ENCODE data around the gene SPRR1A. TPM values are rescaled to one million over a fixed set of nuclear protein-coding genes. Genes with fewer than 3 reads are reported as not detected.

The SPRR1A gene
- total and polyA plus RNA-seq, 2 of the 4 experiments (the other 2 are of a cell fraction) = not detected

- Histone ChIP-seq H3K56ac (ENCODE audit: extremely low read depth, insufficient read depth, low read length) (no peak overlapping the region), H3K27ac (ENCODE audit: insufficient read depth, low read length) (no peak overlapping the region), H3K4me3 (ENCODE audit: insufficient read depth, low read depth, low read length) (no peak overlapping the region)
Measured at GRCh38 chr1:152977614-152978013, 6.3 kb upstream of the SPRR1A start.

More at GRCh38 chr1:152977614-152978013, 6.3 kb upstream of the SPRR1A start:
- H2BK120ac ChIP-seq (ENCODE audit: low read depth, low read length) = no peak overlapping the region
- TF ChIP-seq NFE2L2 (IDR thresholded peaks at IDR 0.05; ENCODE audit: low read depth, low read length) = no peak
- no peak overlapping the region for H2AFZ ChIP-seq (replicated peaks; ENCODE audit: low read length, poor library complexity)
- DNase-seq (no peak), ATAC-seq (ENCODE audit: low read depth) (no peak)
- no peaks in the 10 kb centered on the region for H3K9me1 ChIP-seq (ENCODE audit: insufficient read depth, low read length)
- no peaks in the 10 kb centered on the region for H3K4me1 ChIP-seq (ENCODE audit: control insufficient read depth, insufficient read depth, low read length)
- H2BK15ac ChIP-seq (ENCODE audit: low read depth, low read length) = no peak overlapping the region
- ChIA-PET POLR2A (ENCODE audit: unreplicated experiment) (no interaction called here), CTCF (no interaction called here)
- no peaks in the 10 kb centered on the region for H3K36me3 ChIP-seq (ENCODE audit: control insufficient read depth, insufficient read depth, low read length)
- no TSS peak for BruUV-seq (replicated peaks)
- no peak overlapping the region for H3K9ac ChIP-seq (ENCODE audit: low read depth, low read length)
- in situ Hi-C loops (cut with MboI; ENCODE audit: low sequenced_read_pairs) = no loop called here
- H3K4ac ChIP-seq (ENCODE audit: low read depth, low read length) = no peak overlapping the region
- dilution Hi-C loops (cut with HindIII; ENCODE audit: low sequenced_read_pairs, unreplicated experiment) = no loop called here
- H2AK9ac ChIP-seq (replicated peaks; ENCODE audit: low read depth, low read length, poor library complexity) = no peak overlapping the region
- H2BK5ac ChIP-seq (ENCODE audit: low read depth, low read length, poor library complexity, severe bottlenecking) = no peak overlapping the region
- H3K18ac ChIP-seq (ENCODE audit: low read depth, low read length) = no peak overlapping the region
- no peak overlapping the region for H2BK20ac ChIP-seq (ENCODE audit: low read depth, low read length)
- no peaks in the 10 kb centered on the region for H3K27me3 ChIP-seq (ENCODE audit: control insufficient read depth, insufficient read depth, low read length)
- no peak overlapping the region for H3K23ac ChIP-seq (ENCODE audit: low read depth, low read length)
- H3K79me1 ChIP-seq (ENCODE audit: low read depth in 1 of 2, low read length in 2 of 2) = no peaks in the 10 kb centered on the region
- no peaks in the 10 kb centered on the region for H4K20me1 ChIP-seq (ENCODE audit: insufficient read depth, low read length)
- no peak overlapping the region for H4K91ac ChIP-seq (ENCODE audit: insufficient read depth, low read depth, low read length)
- H3K9me3 ChIP-seq (ENCODE audit: control insufficient read depth, insufficient read depth, low read length) = no peaks in the 10 kb centered on the region
- intact Hi-C loops (cut with micrococcal nuclease) = no loop called here
- H2AK5ac ChIP-seq (ENCODE audit: low read depth, low read length) = no peak overlapping the region
- H3K4me2 ChIP-seq (ENCODE audit: low read depth, low read length) = no peak overlapping the region
- no peak overlapping the region for H4K8ac ChIP-seq (ENCODE audit: low read depth in 2 of 2, low read length in 2 of 2)
- H4K5ac ChIP-seq (ENCODE audit: low read depth, low read length) = no peak overlapping the region
- H3K14ac ChIP-seq (replicated peaks; ENCODE audit: low read depth, low read length) = no peak overlapping the region
